Measurements from ENCODE around the gene PXN. TPM values are rescaled to one million over a fixed set of nuclear protein-coding genes. Genes with fewer than 3 reads are reported as not detected.
A peak's percentile ranks its signal among the peaks of the same experiment; 100 is the strongest.
"Not testable (repeated sequence)": the region's sequence is repeated elsewhere in the genome, so short reads cannot be mapped to it uniquely, and the experiment has no call there.

Gene PXN
- total RNA-seq, 1 experiment from 2014 or later = 40.1 TPM

DNA sequence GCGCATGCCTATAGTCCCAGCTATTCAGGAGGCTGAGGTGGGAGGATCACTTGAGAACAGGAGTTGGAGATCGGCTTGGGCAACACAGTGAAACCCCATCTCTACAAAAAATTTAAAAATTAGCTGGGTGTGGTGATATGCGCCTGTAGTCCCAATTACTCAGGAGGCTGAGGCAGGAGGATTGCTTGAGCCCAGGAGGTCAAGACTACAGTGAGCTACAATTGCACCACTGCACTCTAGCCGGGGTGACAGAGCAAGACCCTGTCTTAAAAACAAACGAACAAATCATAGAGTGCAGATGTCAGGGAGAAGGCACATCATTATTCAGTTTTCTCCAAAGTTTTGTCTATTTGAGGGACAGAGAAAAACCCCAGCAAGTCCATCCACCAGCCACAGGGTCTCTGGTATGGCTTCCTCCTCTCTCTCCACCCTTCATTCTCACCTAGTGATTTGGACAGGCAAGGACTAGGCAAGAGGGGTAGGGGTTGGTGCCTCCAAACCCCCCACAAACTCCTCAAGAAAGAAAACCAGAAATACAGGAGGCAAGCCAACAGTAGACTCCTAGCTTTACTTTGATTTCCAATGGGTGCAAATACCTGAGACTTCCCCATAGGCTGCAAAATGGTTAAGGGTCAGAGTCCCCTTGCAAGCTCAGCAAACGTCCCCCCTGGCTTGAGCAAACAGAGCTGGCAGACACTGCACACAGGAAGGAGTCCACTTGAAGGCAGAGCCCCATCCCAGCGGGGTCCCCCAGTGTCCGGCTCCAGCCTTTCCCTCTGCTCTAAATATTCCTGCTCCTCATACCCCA lies 38.1 kb downstream of the PXN start:
- no peak for DNase-seq (ENCODE audit: extremely low read depth, low read depth)

GRCh38 chr12:120225852-120226640 lies 39.5 kb downstream of the PXN start:
- no peak for DNase-seq (ENCODE audit: extremely low read depth, low read depth)

DNA sequence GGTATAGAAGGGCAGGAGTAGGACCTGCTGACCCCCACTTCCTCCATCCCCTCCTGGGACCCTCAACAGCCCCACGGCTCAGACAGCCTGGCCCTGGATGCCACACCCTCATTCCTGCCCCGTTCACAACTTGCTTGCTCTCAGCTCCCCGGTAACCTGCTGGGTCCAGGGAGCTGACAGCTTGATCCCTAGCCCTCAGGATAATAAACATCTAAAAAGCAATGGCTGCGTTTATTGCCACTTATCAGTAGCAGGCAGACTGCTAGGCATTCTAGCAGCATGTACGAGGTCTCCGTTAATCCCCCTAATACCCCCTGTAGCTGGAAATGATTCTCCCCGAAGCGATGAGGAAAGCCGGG lies 40.4 kb downstream of the PXN start:
- DNase-seq (ENCODE audit: extremely low read depth, low read depth) = no peak

GRCh38 chr12:120224304-120225199 lies 41.0 kb downstream of the PXN start:
- DNase-seq (ENCODE audit: extremely low read depth, low read depth) = peak; percentile 35

GRCh38 chr12:120223458-120224303 lies 41.8 kb downstream of the PXN start:
- no peak for DNase-seq (ENCODE audit: extremely low read depth, low read depth)

- no peak for DNase-seq (ENCODE audit: extremely low read depth, low read depth)
Measured at GRCh38 chr12:120222288-120222832, 43.2 kb downstream of the PXN start.

GRCh38 chr12:120221576-120221900 lies 44.0 kb downstream of the PXN start:
- no peak for DNase-seq (ENCODE audit: extremely low read depth, low read depth)

GRCh38 chr12:120220838-120221575 lies 44.5 kb downstream of the PXN start:
- no peak for DNase-seq (ENCODE audit: extremely low read depth, low read depth)

GRCh38 chr12:120218680-120219606 lies 46.6 kb downstream of the PXN start:
- no peak for DNase-seq (ENCODE audit: extremely low read depth, low read depth)

GRCh38 chr12:120216742-120217605 lies 48.6 kb downstream of the PXN start:
- DNase-seq (ENCODE audit: extremely low read depth, low read depth) = no peak

DNA sequence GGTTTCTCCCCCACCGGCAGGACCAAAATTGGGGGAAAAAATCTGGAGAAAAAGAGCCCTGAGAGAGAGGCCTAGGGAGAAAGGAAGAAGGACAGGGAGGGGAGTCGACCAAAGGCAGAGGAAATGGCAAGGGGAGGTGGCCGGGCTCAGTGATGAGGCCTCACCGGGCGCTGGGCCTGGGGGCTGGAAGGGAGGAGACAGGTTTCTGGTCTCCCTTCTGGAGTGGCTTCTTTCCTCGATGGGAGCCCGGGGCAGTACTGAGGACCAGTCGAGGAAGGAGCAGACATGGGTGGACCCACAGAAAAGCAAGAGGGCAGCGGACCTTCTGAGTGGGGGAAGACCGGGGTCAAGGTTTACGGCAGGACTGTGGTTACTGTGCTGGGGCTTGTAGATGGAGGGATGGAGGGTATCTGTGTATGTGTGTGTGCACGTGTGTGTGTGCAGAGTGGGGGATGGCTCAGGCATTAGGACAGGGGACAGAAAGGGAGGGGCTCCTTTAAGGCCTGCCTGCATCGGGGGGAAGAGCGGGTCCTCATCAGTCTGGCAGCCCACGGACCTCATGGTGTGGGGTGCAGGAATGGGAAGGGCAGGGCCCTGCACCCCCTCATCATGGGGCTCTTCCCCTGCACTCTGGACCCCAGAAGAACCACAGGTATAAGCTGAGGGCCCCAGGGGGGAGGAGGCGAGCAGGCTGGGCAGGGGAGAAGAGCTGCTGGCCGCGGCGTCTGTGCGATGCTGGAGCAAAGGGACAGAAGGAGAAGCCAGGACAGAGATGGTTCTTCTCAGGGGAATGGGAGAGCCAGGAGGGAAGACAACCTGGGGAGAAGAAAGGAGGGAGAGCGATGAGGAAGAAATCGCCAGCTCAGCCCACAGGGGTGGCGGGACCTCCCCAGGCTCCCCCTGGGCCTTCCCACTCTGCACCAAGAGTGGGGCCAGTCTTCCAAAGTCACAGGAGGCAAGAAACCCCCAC lies 49.5 kb downstream of the PXN start:
- no peak for DNase-seq (ENCODE audit: extremely low read depth, low read depth)

GRCh38 chr12:120215357-120215735 lies 50.2 kb downstream of the PXN start:
- no peak for DNase-seq (ENCODE audit: extremely low read depth, low read depth)

GRCh38 chr12:120214626-120215356 lies 50.7 kb downstream of the PXN start:
- DNase-seq (ENCODE audit: extremely low read depth, low read depth) = no peak

DNA sequence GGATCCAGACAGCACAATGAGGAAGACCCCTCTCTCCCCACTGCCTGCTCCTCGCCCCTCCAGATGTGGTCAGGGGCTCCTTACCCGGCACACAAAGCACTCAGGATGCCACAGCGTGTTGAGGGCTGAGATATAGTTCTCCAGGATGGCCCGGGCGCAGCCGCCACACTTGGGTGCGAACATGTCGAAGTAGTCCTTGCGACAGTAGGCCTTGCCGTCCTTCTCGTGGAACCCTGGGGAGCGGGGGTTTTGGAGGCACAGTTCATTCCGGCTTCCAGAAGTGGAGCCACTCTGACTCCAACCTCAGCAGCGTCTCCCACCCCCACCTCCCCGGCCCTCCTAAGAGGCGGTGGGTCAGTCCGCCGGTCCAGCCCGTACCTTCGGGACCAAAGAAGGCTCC lies 51.8 kb downstream of the PXN start:
- DNase-seq (ENCODE audit: extremely low read depth, low read depth) = no peak

- DNase-seq (ENCODE audit: extremely low read depth, low read depth) = not testable (repeated sequence)
Measured at GRCh38 chr12:120213182-120213581, 52.3 kb downstream of the PXN start.

All from NCI-H460 (cell line).